Astrocyte (in vitro differentiated cells and primary cell): ENCODE data around the gene AK8. TPM values are rescaled to one million over a fixed set of nuclear protein-coding genes. Genes with fewer than 3 reads are reported as not detected.

Experiments used
- DNase-seq: peaks from one replicate; pipeline ENCODE4 v3.0.0-alpha.2; 2010; ENCODE audit warnings: low read depth
- FAIRE-seq: peaks from 2 replicates; lab custom pipeline; 2011; peaks lifted over from hg19 to GRCh38; lab: Jason Lieb, UNC
- H2AFZ ChIP-seq: 2 replicates; pipeline ENCODE4 v1.6.0; 2012; ENCODE audit warnings: low read depth, low read length, inconsistent platforms
- H3K27ac ChIP-seq: 2 replicates; pipeline ENCODE4 v1.5.1; 2011; ENCODE audit warnings: low read depth, low read length, inconsistent platforms
- H3K27me3 ChIP-seq: 2 replicates; pipeline ENCODE4 v1.6.0; 2011; ENCODE audit warnings: low read length, inconsistent platforms; ENCODE audit not compliant: insufficient read depth
- H3K36me3 ChIP-seq: 2 replicates; pipeline ENCODE4 v1.5.1; 2011; ENCODE audit warnings: low read length, inconsistent platforms; ENCODE audit not compliant: insufficient read depth
- H3K4me1 ChIP-seq: 2 replicates; pipeline ENCODE4 v1.5.1; 2011; ENCODE audit warnings: low read length, inconsistent platforms; ENCODE audit not compliant: insufficient read depth
- H3K4me2 ChIP-seq: 2 replicates; pipeline ENCODE4 v1.6.0; 2012; ENCODE audit warnings: low read length, inconsistent platforms
- H3K4me3 ChIP-seq: 2 replicates; pipeline ENCODE4 v1.5.1; 2011; ENCODE audit warnings: low read depth, mild to moderate bottlenecking, low read length, inconsistent platforms; ENCODE audit not compliant: insufficient read depth
- H3K79me2 ChIP-seq: 2 replicates; pipeline ENCODE4 v1.6.0; 2012; ENCODE audit warnings: mild to moderate bottlenecking, low read length, inconsistent platforms; ENCODE audit not compliant: insufficient read depth
- H3K9ac ChIP-seq: 2 replicates; pipeline ENCODE4 v1.6.0; 2012; ENCODE audit warnings: mild to moderate bottlenecking, low read length, inconsistent platforms
- H3K9me3 ChIP-seq: 2 replicates; pipeline ENCODE4 v1.5.1; 2012; ENCODE audit warnings: low read depth, mild to moderate bottlenecking, low read length, inconsistent platforms; ENCODE audit not compliant: insufficient read depth
- H4K20me1 ChIP-seq: 2 replicates; pipeline ENCODE4 v1.6.0; 2012; ENCODE audit warnings: low read length, inconsistent platforms; ENCODE audit not compliant: insufficient read depth
- H3K27ac Mint-ChIP-seq: one replicate; pipeline ENCODE4 v1.8.0; 2021; ENCODE audit warnings: mild to moderate bottlenecking, mixed read lengths; ENCODE audit not compliant: unreplicated experiment
- H3K27me3 Mint-ChIP-seq: one replicate; pipeline ENCODE4 v1.8.0; 2021; ENCODE audit warnings: low read depth, mixed read lengths; ENCODE audit not compliant: unreplicated experiment
- H3K36me3 Mint-ChIP-seq: one replicate; pipeline ENCODE4 v1.8.0; 2021; ENCODE audit warnings: low read depth, mixed read lengths; ENCODE audit not compliant: unreplicated experiment
- H3K4me1 Mint-ChIP-seq: one replicate; pipeline ENCODE4 v1.8.0; 2021; ENCODE audit warnings: low read depth, mixed read lengths; ENCODE audit not compliant: unreplicated experiment
- H3K4me3 Mint-ChIP-seq: one replicate; pipeline ENCODE4 v1.8.0; 2021; ENCODE audit warnings: mild to moderate bottlenecking, moderate library complexity, mixed read lengths; ENCODE audit not compliant: unreplicated experiment
- H3K9me3 Mint-ChIP-seq: one replicate; pipeline ENCODE4 v1.8.0; 2021; ENCODE audit warnings: mild to moderate bottlenecking, mixed read lengths; ENCODE audit not compliant: unreplicated experiment
- CTCF ChIP-seq: IDR thresholded peaks from 2 replicates; pipeline ENCODE4 v1.5.1; 2011; ENCODE audit warnings: low read depth, mild to moderate bottlenecking, inconsistent platforms, low read length, moderate library complexity; ENCODE audit not compliant: insufficient read depth
- EZH2 ChIP-seq: IDR thresholded peaks from 2 replicates; pipeline ENCODE4 v1.6.1; 2012; ENCODE audit warnings: mild to moderate bottlenecking, low read length, inconsistent platforms; ENCODE audit not compliant: insufficient read depth
- total RNA-seq: library from RNA; stranded (reverse); gene quantifications from 2 replicates; pipeline ENCODE4 v1.2.1, GENCODE V29; 2021

AK8 gene
- total RNA-seq, 1 donor from 2014 or later, result 0.27 TPM

DNA sequence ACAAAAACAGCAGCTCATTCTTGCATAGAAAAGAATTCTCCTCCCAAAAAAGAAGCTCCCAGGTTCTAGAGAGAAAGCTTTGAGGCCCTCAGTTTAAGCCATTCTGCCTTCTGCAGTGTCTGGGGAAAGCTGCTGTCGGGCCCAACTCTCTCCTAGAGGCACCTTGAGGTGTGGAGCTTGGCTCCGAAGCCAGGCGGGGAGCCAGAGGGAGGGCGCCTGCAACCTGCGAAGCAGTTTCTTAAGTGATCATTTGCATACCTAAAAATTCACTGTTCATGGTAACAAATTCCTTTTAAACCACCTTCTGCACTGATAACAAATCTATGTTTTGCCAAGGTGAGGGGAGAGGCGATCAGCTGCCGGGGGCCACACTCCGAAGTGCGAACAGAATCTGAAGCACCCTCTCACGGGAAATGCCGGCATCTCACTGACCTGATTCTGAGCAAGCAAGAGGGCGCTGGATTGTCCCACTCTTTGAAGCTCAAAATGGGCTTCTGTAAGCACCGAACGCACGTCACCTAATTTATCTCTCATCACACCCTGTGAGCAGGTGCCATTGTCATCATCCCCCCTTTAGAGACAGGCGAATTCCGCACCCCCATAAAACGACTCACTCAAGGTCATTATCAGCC lies 121.8 kb downstream of the AK8 start:
- peaks cover 18% of the 10 kb centered on the region for H3K27me3 Mint-ChIP-seq
- DNase-seq (no peak), FAIRE-seq (no peak)
- H3K4me1 Mint-ChIP-seq, result no peaks in the 10 kb centered on the region
- H3K9me3 Mint-ChIP-seq, result no peaks in the 10 kb centered on the region
- Histone ChIP-seq H3K36me3 (no peaks in the 10 kb centered on the region), H3K27ac (no peak overlapping the region), H3K4me1 (no peaks in the 10 kb centered on the region), H2AFZ (no peak overlapping the region), H3K27me3 (peaks cover 24% of the 10 kb centered on the region), H3K9me3 (no peaks in the 10 kb centered on the region), H3K9ac (no peak overlapping the region), H3K4me3 (no peak overlapping the region), H3K4me2 (no peak overlapping the region), H3K79me2 (no peaks in the 10 kb centered on the region), H4K20me1 (no peaks in the 10 kb centered on the region)
- no peak for TF ChIP-seq CTCF
- TF ChIP-seq EZH2, result no peak
- no peak overlapping the region for H3K27ac Mint-ChIP-seq
- H3K4me3 Mint-ChIP-seq, result no peak overlapping the region
- H3K36me3 Mint-ChIP-seq, result peaks cover 2% of the 10 kb centered on the region

DNA sequence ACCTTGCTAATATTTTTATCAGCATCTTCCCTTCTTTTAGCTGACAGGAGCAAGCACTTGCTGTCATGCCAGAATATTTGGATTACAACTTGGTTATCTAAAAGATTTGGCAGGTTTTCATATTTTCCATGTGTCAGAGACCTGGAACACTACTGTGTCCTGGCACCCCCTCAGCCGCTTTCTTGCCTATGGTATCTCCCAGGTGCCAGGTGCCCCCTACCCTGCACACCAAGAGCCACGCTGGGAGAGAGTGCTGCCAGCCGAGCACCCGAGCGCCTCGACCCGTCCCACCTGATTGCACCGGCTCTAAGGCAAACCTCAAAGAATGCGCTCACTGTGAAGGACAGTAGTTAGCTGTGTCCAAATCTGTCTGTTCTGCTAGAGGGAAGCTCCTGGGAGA lies 123.0 kb downstream of the AK8 start:
- FAIRE-seq (no peak), DNase-seq (no peak)
- TF ChIP-seq CTCF (no peak), EZH2 (no peak)
- no peak overlapping the region for H3K4me2 ChIP-seq
- H4K20me1 ChIP-seq, result no peaks in the 10 kb centered on the region
- H3K27me3 ChIP-seq, result peaks cover 24% of the 10 kb centered on the region
- Mint-ChIP-seq H3K27ac (no peak overlapping the region), H3K4me1 (no peaks in the 10 kb centered on the region), H3K4me3 (no peak overlapping the region), H3K36me3 (peaks cover 2% of the 10 kb centered on the region), H3K27me3 (peaks cover 24% of the 10 kb centered on the region), H3K9me3 (no peaks in the 10 kb centered on the region)
- H2AFZ ChIP-seq, result no peak overlapping the region
- H3K27ac ChIP-seq, result no peak overlapping the region
- no peak overlapping the region for H3K4me3 ChIP-seq
- H3K36me3 ChIP-seq, result no peaks in the 10 kb centered on the region
- H3K4me1 ChIP-seq, result no peaks in the 10 kb centered on the region
- no peaks in the 10 kb centered on the region for H3K9me3 ChIP-seq
- H3K79me2 ChIP-seq, result no peaks in the 10 kb centered on the region
- H3K9ac ChIP-seq, result no peak overlapping the region

GRCh38 chr9:132754236-132754635 lies 123.8 kb downstream of the AK8 start:
- Histone ChIP-seq H4K20me1 (no peaks in the 10 kb centered on the region), H2AFZ (no peak overlapping the region), H3K4me3 (no peak overlapping the region), H3K4me2 (no peak overlapping the region), H3K9ac (no peak overlapping the region), H3K79me2 (no peaks in the 10 kb centered on the region), H3K36me3 (no peaks in the 10 kb centered on the region), H3K4me1 (no peaks in the 10 kb centered on the region), H3K27ac (no peak overlapping the region), H3K27me3 (peaks cover 19% of the 10 kb centered on the region), H3K9me3 (no peaks in the 10 kb centered on the region)
- Mint-ChIP-seq H3K27me3 (peaks cover 26% of the 10 kb centered on the region), H3K9me3 (no peaks in the 10 kb centered on the region), H3K27ac (no peak overlapping the region), H3K36me3 (peaks cover 2% of the 10 kb centered on the region), H3K4me3 (no peak overlapping the region), H3K4me1 (no peaks in the 10 kb centered on the region)
- FAIRE-seq (no peak), DNase-seq (no peak)
- TF ChIP-seq CTCF, result no peak
- no peak for TF ChIP-seq EZH2
